WTC11 (cell line): ENCODE data around the gene ROR2. TPM values are rescaled to one million over a fixed set of nuclear protein-coding genes. Genes with fewer than 3 reads are reported as not detected.

ENCODE experiments used
- ATAC-seq: fragments of 200-7000 bp; cut with Tn5 transposase; 2 replicates; pipeline ENCODE4 v1.10.0; 2021; ENCODE audit warnings: mild to moderate bottlenecking, moderate library complexity
- CTCF ChIA-PET: fragments of 300-600 bp; sonication (Branson Sonifier 250); formaldehyde crosslinking; loops from one replicate; lab custom pipeline; 2021; ENCODE audit warnings: antibody characterized with exemption; lab: Charles Lee
- POLR2A ChIA-PET: fragments of 350-600 bp; sonication (Branson Sonifier 250); formaldehyde crosslinking; loops from one replicate; lab custom pipeline; 2021; ENCODE audit warnings: antibody characterized with exemption; lab: Charles Lee
- DNase-seq: peaks from one replicate; pipeline ENCODE4 v3.0.0; 2021; ENCODE audit warnings: low spot score
- H3K27ac Mint-ChIP-seq: 2 replicates; pipeline ENCODE4 v1.8.0; 2021; ENCODE audit warnings: mixed read lengths
- H3K27me3 Mint-ChIP-seq: 2 replicates; pipeline ENCODE4 v1.8.0; 2021; ENCODE audit warnings: low read depth, mild to moderate bottlenecking, moderate library complexity, mixed read lengths
- H3K36me3 Mint-ChIP-seq: 2 replicates; pipeline ENCODE4 v1.8.0; 2021; ENCODE audit warnings: mixed read lengths
- H3K4me1 Mint-ChIP-seq: 2 replicates; pipeline ENCODE4 v1.8.0; 2022; ENCODE audit warnings: mixed read lengths
- H3K4me3 Mint-ChIP-seq: 2 replicates; pipeline ENCODE4 v1.8.0; 2021; ENCODE audit warnings: mild to moderate bottlenecking, moderate library complexity, mixed read lengths
- H3K9me3 Mint-ChIP-seq: 2 replicates; pipeline ENCODE4 v1.8.0; 2021; ENCODE audit warnings: mixed read lengths
- ATF1 ChIP-seq: sonication (generic); formaldehyde crosslinking; IDR thresholded peaks from 2 replicates; pipeline ENCODE4 v1.8.1; 2023; ENCODE audit warnings: mild to moderate bottlenecking, moderate library complexity, missing genetic modification reagents
- ATF6 ChIP-seq: sonication (generic); formaldehyde crosslinking; IDR thresholded peaks from 2 replicates; pipeline ENCODE4 v1.8.1; 2023; ENCODE audit warnings: mild to moderate bottlenecking, missing genetic modification reagents
- CBFB ChIP-seq: sonication (generic); formaldehyde crosslinking; IDR thresholded peaks from 2 replicates; pipeline ENCODE4 v1.8.1; 2022; ENCODE audit warnings: mild to moderate bottlenecking, low read depth, missing genetic modification reagents
- CREB1 ChIP-seq: sonication (generic); formaldehyde crosslinking; IDR thresholded peaks from 2 replicates; pipeline ENCODE4 v1.8.0; 2023; ENCODE audit warnings: mild to moderate bottlenecking, missing genetic modification reagents
- E2F1 ChIP-seq: sonication (generic); formaldehyde crosslinking; IDR thresholded peaks from 2 replicates; pipeline ENCODE4 v1.8.0; 2022; ENCODE audit warnings: mild to moderate bottlenecking, missing genetic modification reagents
- ELF4 ChIP-seq: sonication (generic); formaldehyde crosslinking; IDR thresholded peaks from 2 replicates; pipeline ENCODE4 v1.8.1; 2022; ENCODE audit warnings: low read depth, mild to moderate bottlenecking, moderate library complexity, missing genetic modification reagents
- EMX1 ChIP-seq: fragments of 250-450 bp; sonication (Bioruptor Pico); IDR thresholded peaks from 2 replicates; pipeline ENCODE4 v1.8.0; 2021; ENCODE audit warnings: mild to moderate bottlenecking
- ESRRA ChIP-seq: sonication (generic); formaldehyde crosslinking; IDR thresholded peaks from 2 replicates; pipeline ENCODE4 v1.8.1; 2022; ENCODE audit warnings: mild to moderate bottlenecking, missing genetic modification reagents, borderline replicate concordance
- FOXJ3 ChIP-seq: sonication (generic); formaldehyde crosslinking; IDR thresholded peaks from 2 replicates; pipeline ENCODE4 v1.9.0; 2021; ENCODE audit warnings: missing genetic modification reagents, mild to moderate bottlenecking, borderline replicate concordance
- GABPB1 ChIP-seq: sonication (generic); formaldehyde crosslinking; IDR thresholded peaks from 2 replicates; pipeline ENCODE4 v1.8.1; 2023; ENCODE audit warnings: mild to moderate bottlenecking, missing genetic modification reagents
- GRHL2 ChIP-seq: fragments of 250-450 bp; sonication (Bioruptor Pico); IDR thresholded peaks from 2 replicates; pipeline ENCODE4 v1.8.0; 2022; ENCODE audit warnings: mild to moderate bottlenecking, moderate library complexity; ENCODE audit not compliant: insufficient replicate concordance, severe bottlenecking
- JUN ChIP-seq: sonication (generic); formaldehyde crosslinking; IDR thresholded peaks from 2 replicates; pipeline ENCODE4 v1.8.0; 2023; ENCODE audit warnings: mild to moderate bottlenecking, missing genetic modification reagents
- NFATC4 ChIP-seq: fragments of 250-450 bp; sonication (Bioruptor Pico); IDR thresholded peaks from 2 replicates; pipeline ENCODE4 v1.9.0; 2021; ENCODE audit warnings: mild to moderate bottlenecking
- NFYB ChIP-seq: sonication (generic); formaldehyde crosslinking; conservative IDR thresholded peaks from 2 replicates; pipeline ENCODE4 v1.8.0; 2022; ENCODE audit warnings: low read depth, missing genetic modification reagents
- NR1H2 ChIP-seq: sonication (generic); formaldehyde crosslinking; IDR thresholded peaks from 2 replicates; pipeline ENCODE4 v1.9.0; 2021; ENCODE audit warnings: mild to moderate bottlenecking, moderate library complexity, missing genetic modification reagents
- NR3C1 ChIP-seq: sonication (generic); formaldehyde crosslinking; conservative IDR thresholded peaks from 2 replicates; pipeline ENCODE4 v1.8.1; 2023; ENCODE audit warnings: low read depth, mild to moderate bottlenecking, missing genetic modification reagents
- PREB ChIP-seq: sonication (generic); formaldehyde crosslinking; IDR thresholded peaks from 2 replicates; pipeline ENCODE4 v1.8.1; 2022; ENCODE audit warnings: mild to moderate bottlenecking, missing genetic modification reagents, moderate library complexity, borderline replicate concordance
- ZBTB43 ChIP-seq: sonication (generic); formaldehyde crosslinking; IDR thresholded peaks from 2 replicates; pipeline ENCODE4 v1.8.1; 2023; ENCODE audit warnings: mild to moderate bottlenecking, missing genetic modification reagents
- ZMAT4 ChIP-seq: fragments of 250-450 bp; sonication (Bioruptor Pico); IDR thresholded peaks from 2 replicates; pipeline ENCODE4 v1.9.0; 2021; ENCODE audit warnings: mild to moderate bottlenecking
- ZNF121 ChIP-seq: sonication (generic); formaldehyde crosslinking; IDR thresholded peaks from 2 replicates; pipeline ENCODE4 v1.8.0; 2023; ENCODE audit warnings: missing genetic modification reagents
- ZNF138 ChIP-seq: sonication (generic); formaldehyde crosslinking; conservative IDR thresholded peaks from 2 replicates; pipeline ENCODE4 v1.8.1; 2022; ENCODE audit warnings: mild to moderate bottlenecking, moderate library complexity, missing genetic modification reagents
- ZNF317 ChIP-seq: sonication (generic); formaldehyde crosslinking; IDR thresholded peaks from 2 replicates; pipeline ENCODE4 v1.8.1; 2023; ENCODE audit warnings: low read depth, mild to moderate bottlenecking, moderate library complexity, missing genetic modification reagents, borderline replicate concordance
- ZNF532 ChIP-seq: fragments of 250-450 bp; sonication (Bioruptor Pico); IDR thresholded peaks from 2 replicates; pipeline ENCODE4 v1.9.0; 2021; ENCODE audit warnings: mild to moderate bottlenecking, borderline replicate concordance
- total RNA-seq: library from RNA; stranded (reverse); gene quantifications from 3 replicates; pipeline ENCODE4 v1.2.3, GENCODE V29; 2021

ROR2 gene
- total RNA-seq, 1 experiment from 2014 or later = 19.8 TPM

GRCh38 chr9:91629718-91630117 lies 320.3 kb downstream of the ROR2 start (continued):
- no peak for TF ChIP-seq ZBTB43 (CRISPR knock-in tag)
- TF ChIP-seq NFATC4 (CRISPR knock-in tag) = no peak
- TF ChIP-seq NR1H2 = no peak
- no peak for TF ChIP-seq E2F1
- TF ChIP-seq GRHL2 (CRISPR knock-in tag) = no peak
- TF ChIP-seq ELF4 (CRISPR knock-in tag) = no peak
- TF ChIP-seq CBFB (CRISPR knock-in tag) = no peak
- TF ChIP-seq ZMAT4 (CRISPR knock-in tag) = no peak
- TF ChIP-seq ATF1 (CRISPR knock-in tag) = no peak

- TF ChIP-seq ATF6 (CRISPR knock-in tag) (no peak), ZNF317 (CRISPR knock-in tag) (peak; percentile 88)
- Mint-ChIP-seq H3K27ac (no peak overlapping the region), H3K4me3 (no peak overlapping the region), H3K4me1 (0 out of 2 replicates have a peak, but pooled peaks cover 4% of the 10 kb centered on the region), H3K9me3 (peaks cover 24% of the 10 kb centered on the region), H3K36me3 (peaks cover 10% of the 10 kb centered on the region), H3K27me3 (no peaks in the 10 kb centered on the region)
- DNase-seq = no peak
- ATAC-seq = no peak
- POLR2A ChIA-PET = no interaction called here
- CTCF ChIA-PET = no interaction called here
These were observed 321.1 kb downstream of the ROR2 start for GRCh38 chr9:91628892-91629291.

GRCh38 chr9:91625331-91625730 lies 324.7 kb downstream of the ROR2 start:
- Mint-ChIP-seq H3K4me3 (no peak overlapping the region), H3K27me3 (no peaks in the 10 kb centered on the region), H3K9me3 (peaks cover 22% of the 10 kb centered on the region), H3K4me1 (0 out of 2 replicates have a peak, but pooled peaks cover 4% of the 10 kb centered on the region), H3K27ac (no peak overlapping the region), H3K36me3 (peaks cover 10% of the 10 kb centered on the region)
- ATAC-seq = no peak
- ChIA-PET CTCF (no interaction called here), POLR2A (no interaction called here)
- DNase-seq = no peak
- no peak for TF ChIP-seq JUN (CRISPR knock-in tag)
- TF ChIP-seq PREB (CRISPR knock-in tag) = no peak
- no peak for TF ChIP-seq NR1H2
- TF ChIP-seq ZNF532 (CRISPR knock-in tag) = no peak
- TF ChIP-seq EMX1 = no peak
- TF ChIP-seq NR3C1 (CRISPR knock-in tag) = no peak
- TF ChIP-seq ESRRA (CRISPR knock-in tag) = no peak
- TF ChIP-seq FOXJ3 = no peak
- no peak for TF ChIP-seq ZNF121 (CRISPR knock-in tag)
- no peak for TF ChIP-seq ZNF138 (CRISPR knock-in tag)
- TF ChIP-seq CREB1 (CRISPR knock-in tag) = no peak
- no peak for TF ChIP-seq CBFB (CRISPR knock-in tag)
- TF ChIP-seq NFYB (CRISPR knock-in tag) = no peak
- TF ChIP-seq ATF1 (CRISPR knock-in tag) = no peak
- TF ChIP-seq GABPB1 (CRISPR knock-in tag) = no peak
